ENCODE data around the gene ABCB6.
A peak's percentile ranks its signal among the peaks of the same experiment; 100 is the strongest.

ABCB6 gene

GRCh38 chr2:219251656-219252055 is 32.9 kb upstream of the ABCB6 start:
- no peak for TF ChIP-seq CTCF (conservative IDR thresholded peaks at IDR 0.05; ENCODE audit: low read depth)
- H3K27ac ChIP-seq = peak overlapping the region; percentile 98
- no peak for DNase-seq (ENCODE audit: low spot score)
- ChIA-PET POLR2A (ENCODE audit: low non-redundant PET) (interaction anchor here (0.8 to 4.9 kb wide), 4 partner anchors 22 to 136 kb away, joined by 3 to 35 read pairs (median 4); partner anchors contain the start of gene DNAJB2), CTCF (interaction anchor here (1.4 to 2.5 kb wide), 3 partner anchors 27 to 46 kb away, joined by 7 to 22 read pairs (median 19); partner anchors contain the start of gene DNAJB2)

GRCh38 chr2:219250049-219250781 is 31.5 kb upstream of the ABCB6 start:
- peak overlapping the region; percentile 98 for H3K27ac ChIP-seq
- POLR2A ChIA-PET (ENCODE audit: low non-redundant PET) = interaction anchor here (0.6 to 4.9 kb wide), 6 partner anchors 23 to 356 kb away, joined by 3 to 35 read pairs (median 8); partner anchors contain the start of gene DNAJB2
- no peak for TF ChIP-seq CTCF (conservative IDR thresholded peaks at IDR 0.05; ENCODE audit: low read depth)
- CTCF ChIA-PET = interaction anchor here (0.6 to 2.7 kb wide), 3 partner anchors 28 to 49 kb away, joined by 3 to 22 read pairs (median 5); partner anchors contain the start of gene DNAJB2
- DNase-seq (ENCODE audit: low spot score) = no peak

- ChIA-PET CTCF (interaction anchor here (0.8 to 2.7 kb wide), 5 partner anchors 19 to 50 kb away, joined by 3 to 22 read pairs (median 5); partner anchors contain the start of genes ANKZF1 and DNAJB2), POLR2A (ENCODE audit: low non-redundant PET) (interaction anchor here (0.6 to 2.1 kb wide), 8 partner anchors 20 to 355 kb away, joined by 3 to 14 read pairs (median 4); partner anchors contain the start of genes ANKZF1, ATG9A and DNAJB2)
- DNase-seq (ENCODE audit: low spot score) = peak; percentile 81
- TF ChIP-seq CTCF (conservative IDR thresholded peaks at IDR 0.05; ENCODE audit: low read depth) = no peak
- peak overlapping the region; percentile 98 for H3K27ac ChIP-seq
These were observed 30.6 kb upstream of the ABCB6 start for GRCh38 chr2:219249203-219249980.

- DNase-seq (ENCODE audit: low spot score) = no peak
- H3K27ac ChIP-seq = peak overlapping the region; percentile 98
- TF ChIP-seq CTCF (conservative IDR thresholded peaks at IDR 0.05; ENCODE audit: low read depth) = no peak
- CTCF ChIA-PET = interaction anchor here (0.8 to 2.7 kb wide), 5 partner anchors 19 to 50 kb away, joined by 3 to 22 read pairs (median 5); partner anchors contain the start of genes ANKZF1 and DNAJB2
- POLR2A ChIA-PET (ENCODE audit: low non-redundant PET) = interaction anchor here (0.6 to 2.1 kb wide), 6 partner anchors 19 to 67 kb away, joined by 3 to 14 read pairs (median 6); partner anchors contain the start of genes ANKZF1, ATG9A and DNAJB2
These were observed 30.1 kb upstream of the ABCB6 start for GRCh38 chr2:219248845-219249202.

GRCh38 chr2:219247678-219248642 is 29.2 kb upstream of the ABCB6 start:
- ChIA-PET POLR2A (ENCODE audit: low non-redundant PET) (interaction anchor here (0.8 to 1.9 kb wide), 2 partner anchors 30 to 39 kb away, joined by 3 to 12 read pairs; partner anchors contain the start of gene DNAJB2), CTCF (interaction anchor here (0.6 to 2.7 kb wide), 3 partner anchors 30 to 51 kb away, joined by 3 to 22 read pairs (median 5); no protein-coding TSS in a partner anchor)
- TF ChIP-seq CTCF (conservative IDR thresholded peaks at IDR 0.05; ENCODE audit: low read depth) = no peak
- peak overlapping the region; percentile 98 for H3K27ac ChIP-seq
- no peak for DNase-seq (ENCODE audit: low spot score)
